K562 (cell line): Measurements from ENCODE around the gene GABRA5.

Experiments
- EGR1 ChIP-seq: fragments of 450-650 bp; conservative IDR thresholded peaks from 2 replicates; pipeline ENCODE4 v1.6.1; 2017; ENCODE audit warnings: mild to moderate bottlenecking
- ERF ChIP-seq: fragments of 450-650 bp; formaldehyde crosslinking; IDR thresholded peaks from 2 replicates; pipeline ENCODE4 v1.4.0; 2020; ENCODE audit warnings: mild to moderate bottlenecking, mixed read lengths
- YY1 ChIP-seq, 3 experiments: IDR thresholded peaks; 2 replicates each; pipeline ENCODE4 v1.6.1; 2011; ENCODE audit warnings: low read length in 2 of 3, mild to moderate bottlenecking in 2 of 3, moderate library complexity in 2 of 3, borderline replicate concordance in 1 of 3, control low read depth in 1 of 3, low read depth in 1 of 3; ENCODE audit not compliant: insufficient read depth in 3 of 3, insufficient replicate concordance in 2 of 3, control insufficient read depth in 1 of 3, insufficient read length in 1 of 3; ENCODE audit errors: extremely low read depth in 1 of 3
- TF ChIP-seq, protein P1 (sequence below), 3 experiments: IDR thresholded peaks in 2 of 3; conservative IDR thresholded peaks in 1 of 3; 2 replicates each; pipeline ENCODE4 v1.5.1; 2011 to 2012; ENCODE audit warnings: low read length in 3 of 3, mild to moderate bottlenecking in 3 of 3, control low read depth in 2 of 3, improper control_type of control experiment in 1 of 3, inconsistent platforms in 1 of 3, low read depth in 1 of 3, mixed read lengths in 1 of 3, moderate library complexity in 1 of 3; ENCODE audit not compliant: insufficient read depth in 2 of 3

DNA sequence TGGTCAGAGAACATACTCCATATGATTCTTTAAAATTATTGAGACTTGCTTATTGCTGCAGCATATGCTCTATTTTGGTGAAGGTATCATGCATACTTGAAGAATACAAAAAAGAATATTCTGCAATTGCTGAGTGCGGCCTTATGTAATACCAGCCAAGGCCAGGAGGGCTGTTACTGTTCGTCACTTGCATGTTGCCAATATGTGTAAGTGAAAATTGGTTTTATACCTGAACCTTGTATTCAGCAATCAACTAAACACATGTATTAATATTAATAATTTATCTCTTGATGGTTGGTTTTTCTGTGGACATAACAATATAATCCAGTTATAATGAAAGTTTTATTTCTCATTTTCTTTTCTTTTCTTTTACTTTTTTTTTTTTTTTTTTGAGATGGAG is 13.9 kb upstream of the GABRA5 start:
- no peak for TF ChIP-seq YY1 (IDR thresholded peaks at IDR 0.05; ENCODE audit: borderline replicate concordance in 1 of 3, control insufficient read depth in 1 of 3, extremely low read depth in 1 of 3, insufficient read depth in 3 of 3, insufficient read length in 1 of 3, insufficient replicate concordance in 2 of 3, low read depth in 1 of 3, low read length in 2 of 3)
- TF ChIP-seq, protein P1, sequence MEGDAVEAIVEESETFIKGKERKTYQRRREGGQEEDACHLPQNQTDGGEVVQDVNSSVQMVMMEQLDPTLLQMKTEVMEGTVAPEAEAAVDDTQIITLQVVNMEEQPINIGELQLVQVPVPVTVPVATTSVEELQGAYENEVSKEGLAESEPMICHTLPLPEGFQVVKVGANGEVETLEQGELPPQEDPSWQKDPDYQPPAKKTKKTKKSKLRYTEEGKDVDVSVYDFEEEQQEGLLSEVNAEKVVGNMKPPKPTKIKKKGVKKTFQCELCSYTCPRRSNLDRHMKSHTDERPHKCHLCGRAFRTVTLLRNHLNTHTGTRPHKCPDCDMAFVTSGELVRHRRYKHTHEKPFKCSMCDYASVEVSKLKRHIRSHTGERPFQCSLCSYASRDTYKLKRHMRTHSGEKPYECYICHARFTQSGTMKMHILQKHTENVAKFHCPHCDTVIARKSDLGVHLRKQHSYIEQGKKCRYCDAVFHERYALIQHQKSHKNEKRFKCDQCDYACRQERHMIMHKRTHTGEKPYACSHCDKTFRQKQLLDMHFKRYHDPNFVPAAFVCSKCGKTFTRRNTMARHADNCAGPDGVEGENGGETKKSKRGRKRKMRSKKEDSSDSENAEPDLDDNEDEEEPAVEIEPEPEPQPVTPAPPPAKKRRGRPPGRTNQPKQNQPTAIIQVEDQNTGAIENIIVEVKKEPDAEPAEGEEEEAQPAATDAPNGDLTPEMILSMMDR (IDR thresholded peaks at IDR 0.05 in 2 of 3, conservative IDR thresholded peaks at IDR 0.05 in 1 of 3; ENCODE audit: insufficient read depth in 2 of 3, low read depth in 1 of 3, low read length in 3 of 3): no peak
- no peak for TF ChIP-seq EGR1
- no peak for TF ChIP-seq ERF (CRISPR knock-in tag)
